HG03097 (cell line): ENCODE measurements around the gene WASHC4.

Experiments
- ATAC-seq: cut with Tn5 transposase; IDR thresholded peaks from one replicate; pipeline ENCODE4 v1.9.1; 2021; ENCODE audit not compliant: unreplicated experiment, low FRiP score

WASHC4 gene

DNA sequence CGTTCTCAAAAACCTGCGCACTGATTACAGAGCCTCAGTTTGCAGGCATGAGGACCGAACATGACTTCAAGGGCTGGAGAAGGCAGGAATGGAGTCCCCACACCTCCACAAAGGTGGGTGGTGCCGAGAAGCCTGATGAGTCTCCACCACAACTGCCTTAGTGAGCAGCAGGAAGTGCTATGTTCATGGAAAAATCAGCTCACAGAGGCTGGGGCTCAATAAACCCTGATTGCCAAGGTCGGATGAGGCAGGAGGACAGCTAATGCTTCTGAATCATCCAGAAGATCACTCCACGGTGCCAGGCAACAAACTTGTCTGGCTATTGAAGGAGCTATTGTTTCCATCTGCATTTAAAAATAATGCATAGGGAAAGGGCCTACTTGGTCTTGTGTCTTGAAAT is 97.4 kb downstream of the WASHC4 start:
- no peak for ATAC-seq

DNA sequence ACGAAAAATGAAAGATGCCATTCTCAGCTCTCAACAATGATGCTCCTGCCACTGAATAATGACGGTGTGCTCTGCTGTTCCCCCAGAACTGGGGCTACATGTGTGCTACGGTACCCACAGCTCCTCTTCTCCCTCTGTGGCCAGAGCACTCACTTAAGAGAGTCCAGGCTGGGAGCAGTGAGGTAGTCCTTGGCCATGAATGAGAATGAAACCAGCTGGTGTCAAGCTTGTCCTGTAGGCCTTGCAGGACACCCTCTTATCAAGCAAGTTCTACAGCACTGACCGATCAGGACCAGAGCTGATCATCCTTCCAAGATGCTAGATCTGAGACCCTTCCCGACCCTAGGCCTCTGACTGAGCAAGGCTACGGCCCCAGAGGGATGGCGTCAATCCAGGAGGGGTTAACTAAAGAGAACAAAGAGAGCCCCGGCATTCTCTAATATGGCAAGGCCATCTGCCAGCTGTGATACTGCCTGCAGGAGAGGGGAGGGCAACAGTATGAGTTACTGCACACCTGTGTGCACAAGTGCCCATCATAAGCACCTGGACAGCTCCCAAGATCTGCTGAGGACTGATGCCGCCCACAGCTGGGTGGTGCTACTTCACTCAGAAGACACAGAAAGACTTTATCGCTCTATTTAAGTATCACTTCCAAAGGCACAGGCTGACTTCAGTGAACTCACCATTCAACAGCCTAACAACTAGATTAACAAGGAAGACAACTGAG is 98.0 kb downstream of the WASHC4 start:
- no peak for ATAC-seq

DNA sequence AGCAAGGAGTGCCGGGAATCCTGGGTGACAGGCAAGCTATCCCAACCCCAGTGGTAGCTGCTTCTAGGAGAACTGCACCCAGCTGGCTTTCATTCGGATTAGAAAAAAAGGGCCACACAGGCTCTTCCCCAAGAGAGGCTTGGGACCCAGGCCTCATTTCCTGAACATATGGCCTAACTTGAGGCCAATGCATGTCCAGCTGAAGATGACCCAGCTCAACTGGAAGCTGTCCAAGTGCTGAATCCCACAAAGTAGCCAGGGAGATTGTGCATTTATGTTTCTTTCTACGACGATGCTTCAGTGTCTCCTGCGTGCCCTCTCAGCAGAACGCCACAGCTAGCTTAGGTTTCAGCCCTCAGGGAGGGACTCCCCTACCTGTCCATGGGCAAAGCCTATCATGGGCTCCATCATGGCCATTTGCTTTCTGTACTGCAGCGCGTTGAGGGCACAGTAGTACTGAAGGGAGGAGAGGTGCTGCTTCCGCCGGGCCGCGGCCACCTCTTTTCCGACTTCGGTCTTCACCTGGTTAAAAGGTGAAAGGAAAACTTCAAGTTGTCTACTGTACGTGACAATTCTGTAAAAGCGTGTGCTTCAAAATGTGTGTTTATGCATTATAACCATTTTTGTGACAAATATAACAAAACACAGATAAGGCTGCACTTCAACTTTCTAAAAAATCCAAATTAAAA is 99.3 kb downstream of the WASHC4 start:
- no peak for ATAC-seq

DNA sequence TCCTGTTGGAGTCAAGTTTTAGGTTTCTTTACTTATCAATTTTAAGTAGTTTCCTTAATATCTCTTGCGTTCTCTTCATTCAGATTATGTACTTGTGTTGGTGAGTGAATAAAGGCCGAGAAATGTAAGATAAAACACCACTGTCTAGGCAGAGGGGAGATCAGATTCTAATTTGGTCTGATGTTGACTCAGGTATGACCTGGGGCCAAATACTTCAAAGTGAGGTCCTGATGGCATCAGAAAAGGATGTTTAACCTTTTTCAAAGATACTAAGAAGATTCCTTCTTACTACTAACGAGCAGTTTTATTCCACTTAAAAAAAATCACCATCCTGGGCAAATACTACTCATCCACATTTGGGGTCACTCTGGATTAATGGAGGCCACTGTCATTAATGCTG is 101.6 kb downstream of the WASHC4 start:
- ATAC-seq, result no peak

GRCh38 chr12:105212438-105212837 is 104.9 kb downstream of the WASHC4 start:
- no peak for ATAC-seq

GRCh38 chr12:105214148-105214547 is 106.6 kb downstream of the WASHC4 start:
- ATAC-seq, result no peak

DNA sequence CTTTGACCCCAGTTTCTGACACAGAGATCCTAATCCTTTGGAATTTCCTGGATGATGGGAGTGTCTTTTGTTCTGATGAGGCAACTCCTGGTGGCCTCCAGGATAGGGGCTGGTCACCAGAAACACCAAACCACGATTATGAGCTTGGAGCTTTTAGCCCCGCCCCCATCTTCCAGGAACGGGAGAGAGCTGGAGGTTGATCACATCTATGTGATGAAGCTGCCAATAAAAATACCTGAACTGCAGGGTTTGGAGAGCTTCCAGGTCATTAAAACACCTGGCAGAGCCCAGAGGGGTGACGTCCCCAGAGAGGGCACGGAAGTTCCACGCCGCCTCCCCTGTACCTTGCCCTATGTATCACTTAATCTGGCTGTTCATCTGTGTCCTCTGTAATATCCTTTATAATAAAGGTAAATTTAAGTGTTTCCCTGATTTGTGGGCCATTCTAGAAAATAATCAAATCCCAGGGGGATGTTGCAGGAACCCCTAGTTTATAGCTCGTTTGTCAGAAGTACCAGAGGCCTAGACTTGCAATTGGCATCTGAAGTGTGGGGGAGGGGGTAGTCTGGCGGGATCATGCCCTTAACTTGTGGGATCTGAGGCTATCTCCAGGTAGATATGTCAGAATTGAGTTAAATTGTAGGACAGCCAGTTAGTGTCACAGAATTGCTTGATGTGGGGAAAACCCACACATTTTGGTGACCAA is 107.3 kb downstream of the WASHC4 start:
- ATAC-seq, result no peak

GRCh38 chr12:105218434-105218833 is 110.9 kb downstream of the WASHC4 start:
- no peak for ATAC-seq
